Neural cell (in vitro differentiated cells): ENCODE measurements around the gene LPCAT3. TPM values are rescaled to one million over a fixed set of nuclear protein-coding genes. Genes with fewer than 3 reads are reported as not detected.

Experiments used
- H2AFZ ChIP-seq: fragments of 200-600, 300-800 bp; sonication (generic), shearing (Covaris generic); 2 replicates; pipeline ENCODE4 v1.6.0; 2014; ENCODE audit warnings: low read depth, mild to moderate bottlenecking, antibody characterized with exemption, low read length, moderate library complexity
- H3F3A ChIP-seq: fragments of 200-600 bp; shearing (Covaris generic); 2 replicates; pipeline ENCODE4 v1.6.1; 2016; ENCODE audit warnings: mild to moderate bottlenecking, moderate library complexity, mixed read lengths, antibody characterized with exemption, low read length; ENCODE audit not compliant: insufficient read depth, poor library complexity, severe bottlenecking
- H3K27ac ChIP-seq: fragments of 200-600, 300-800 bp; sonication (generic), shearing (Covaris generic); 2 replicates; pipeline ENCODE4 v1.5.1; 2014; ENCODE audit warnings: mild to moderate bottlenecking, low read length, moderate library complexity
- H3K27me3 ChIP-seq: fragments of 300-800, 200-600 bp; sonication (generic), shearing (Covaris generic); 2 replicates; pipeline ENCODE4 v1.6.0; 2014; ENCODE audit warnings: mild to moderate bottlenecking, low read depth, low read length, moderate library complexity; ENCODE audit not compliant: insufficient read depth
- H3K36me3 ChIP-seq: fragments of 300-800, 200-600 bp; sonication (generic), shearing (Covaris generic); 2 replicates; pipeline ENCODE4 v1.5.1; 2014; ENCODE audit warnings: mild to moderate bottlenecking, antibody characterized with exemption, low read length, moderate library complexity; ENCODE audit not compliant: insufficient read depth
- H3K4me2 ChIP-seq: fragments of 300-800, 200-600 bp; sonication (generic), shearing (Covaris generic); 2 replicates; pipeline ENCODE4 v1.6.0; 2014; ENCODE audit warnings: mild to moderate bottlenecking, low read length
- H3K4me3 ChIP-seq: fragments of 300-800, 200-600 bp; sonication (generic), shearing (Covaris generic); 2 replicates; pipeline ENCODE4 v1.5.1; 2014; ENCODE audit warnings: mild to moderate bottlenecking, low read length, moderate library complexity
- H3K79me2 ChIP-seq: fragments of 200-600 bp; shearing (Covaris generic); replicated peaks from 2 replicates; pipeline ENCODE4 v1.6.0; 2014; ENCODE audit warnings: mild to moderate bottlenecking, low read length, moderate library complexity; ENCODE audit not compliant: insufficient read depth
- H3K9ac ChIP-seq: fragments of 300-800, 200-600 bp; sonication (generic), shearing (Covaris generic); 2 replicates; pipeline ENCODE4 v1.6.1; 2016; ENCODE audit warnings: mild to moderate bottlenecking, low read length, mixed read lengths
- H3K9me2 ChIP-seq: fragments of 200-600 bp; shearing (Covaris generic); 2 replicates; pipeline ENCODE4 v1.6.1; 2016; ENCODE audit warnings: mild to moderate bottlenecking, low read length, mixed read lengths; ENCODE audit not compliant: insufficient read depth
- H3K9me3 ChIP-seq: fragments of 200-600, 300-800 bp; sonication (generic), shearing (Covaris generic); 2 replicates; pipeline ENCODE4 v1.6.1; 2016; ENCODE audit warnings: mild to moderate bottlenecking, mixed run types, low read length, moderate library complexity, mixed read lengths
- H4K20me1 ChIP-seq: fragments of 200-600 bp; shearing (Covaris generic); 2 replicates; pipeline ENCODE4 v1.6.1; 2016; ENCODE audit warnings: mild to moderate bottlenecking, mixed run types; ENCODE audit not compliant: insufficient read depth
- EP300 ChIP-seq: fragments of 450-650 bp; conservative IDR thresholded peaks from 2 replicates; pipeline ENCODE4 v1.6.1; 2014; ENCODE audit warnings: antibody characterized with exemption, mild to moderate bottlenecking, moderate library complexity; ENCODE audit not compliant: poor library complexity, severe bottlenecking
- EZH2 ChIP-seq: fragments of 200-600, 300-800 bp; shearing (Covaris generic), sonication (generic); IDR thresholded peaks from 2 replicates; pipeline ENCODE4 v1.6.1; 2014; ENCODE audit warnings: antibody characterized with exemption, low read length, borderline replicate concordance, mild to moderate bottlenecking; ENCODE audit not compliant: insufficient read depth, poor library complexity, severe bottlenecking
- MXI1 ChIP-seq: fragments of 450-650 bp; conservative IDR thresholded peaks from 2 replicates; pipeline ENCODE4 v1.6.1; 2014; ENCODE audit warnings: antibody characterized with exemption, mild to moderate bottlenecking; ENCODE audit not compliant: poor library complexity, severe bottlenecking
- POLR2AphosphoS5 ChIP-seq: IDR thresholded peaks from 2 replicates; pipeline ENCODE4 v1.6.1; 2012
- RAD21 ChIP-seq: fragments of 450-650 bp; conservative IDR thresholded peaks from 2 replicates; pipeline ENCODE4 v1.6.1; 2014; ENCODE audit warnings: antibody characterized with exemption, mild to moderate bottlenecking, moderate library complexity
- SMC3 ChIP-seq: fragments of 450-650 bp; conservative IDR thresholded peaks from 2 replicates; pipeline ENCODE4 v1.6.1; 2014; ENCODE audit warnings: antibody characterized with exemption, mild to moderate bottlenecking, moderate library complexity; ENCODE audit not compliant: poor library complexity
- TAF1 ChIP-seq: IDR thresholded peaks from 2 replicates; pipeline ENCODE4 v1.6.1; 2012; ENCODE audit warnings: low read depth
- polyA plus RNA-seq: library from polyadenylated mRNA; depleted of rRNA; stranded (reverse); fragments of >200 nt; gene quantifications from 2 replicates; pipeline ENCODE4 v1.2.3, GENCODE V29; 2014
- TF ChIP-seq, protein P1 (sequence below): fragments of 450-650 bp; IDR thresholded peaks from 2 replicates; pipeline ENCODE4 v1.5.1; 2014; ENCODE audit warnings: antibody characterized with exemption, mild to moderate bottlenecking, moderate library complexity; ENCODE audit not compliant: poor library complexity, severe bottlenecking
- TF ChIP-seq, protein P2 (sequence below): IDR thresholded peaks from 2 replicates; pipeline ENCODE4 v1.6.1; 2012; ENCODE audit warnings: borderline replicate concordance

Gene LPCAT3
- polyA plus RNA-seq, 1 donor from 2014 or later = 14.4 TPM

DNA sequence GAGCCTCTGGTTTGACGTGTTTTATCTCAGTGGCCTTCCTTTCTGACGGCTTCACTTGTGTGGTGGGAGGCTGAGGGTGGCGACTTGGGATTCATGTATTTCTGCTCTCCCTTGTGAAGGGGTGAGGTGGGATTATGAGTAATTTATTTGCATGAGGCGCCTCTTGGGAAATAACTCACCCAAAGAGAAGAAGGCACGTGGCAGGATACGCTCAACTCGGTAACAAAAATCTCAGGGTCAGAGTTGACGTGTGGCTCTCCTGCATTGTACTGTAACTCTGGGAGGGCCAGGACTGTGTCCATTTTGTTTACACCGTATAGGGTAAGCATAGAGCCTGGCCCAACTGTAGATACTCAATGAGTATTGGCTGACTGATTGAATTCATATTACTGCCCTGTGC is 27.6 kb upstream of the LPCAT3 start:
- Histone ChIP-seq H3K9ac (no peak overlapping the region), H2AFZ (no peak overlapping the region), H3K4me2 (no peak overlapping the region), H3K9me2 (no peaks in the 10 kb centered on the region), H3K36me3 (no peaks in the 10 kb centered on the region), H4K20me1 (no peaks in the 10 kb centered on the region), H3F3A (no peaks in the 10 kb centered on the region), H3K27ac (no peak overlapping the region), H3K27me3 (no peaks in the 10 kb centered on the region), H3K79me2 (no peaks in the 10 kb centered on the region), H3K9me3 (no peaks in the 10 kb centered on the region), H3K4me3 (no peak overlapping the region)
- TF ChIP-seq SMC3 (no peak), POLR2AphosphoS5 (no peak), EP300 (no peak), EZH2 (no peak), RAD21 (no peak), TAF1 (no peak), MXI1 (no peak)
- TF ChIP-seq, protein P1, sequence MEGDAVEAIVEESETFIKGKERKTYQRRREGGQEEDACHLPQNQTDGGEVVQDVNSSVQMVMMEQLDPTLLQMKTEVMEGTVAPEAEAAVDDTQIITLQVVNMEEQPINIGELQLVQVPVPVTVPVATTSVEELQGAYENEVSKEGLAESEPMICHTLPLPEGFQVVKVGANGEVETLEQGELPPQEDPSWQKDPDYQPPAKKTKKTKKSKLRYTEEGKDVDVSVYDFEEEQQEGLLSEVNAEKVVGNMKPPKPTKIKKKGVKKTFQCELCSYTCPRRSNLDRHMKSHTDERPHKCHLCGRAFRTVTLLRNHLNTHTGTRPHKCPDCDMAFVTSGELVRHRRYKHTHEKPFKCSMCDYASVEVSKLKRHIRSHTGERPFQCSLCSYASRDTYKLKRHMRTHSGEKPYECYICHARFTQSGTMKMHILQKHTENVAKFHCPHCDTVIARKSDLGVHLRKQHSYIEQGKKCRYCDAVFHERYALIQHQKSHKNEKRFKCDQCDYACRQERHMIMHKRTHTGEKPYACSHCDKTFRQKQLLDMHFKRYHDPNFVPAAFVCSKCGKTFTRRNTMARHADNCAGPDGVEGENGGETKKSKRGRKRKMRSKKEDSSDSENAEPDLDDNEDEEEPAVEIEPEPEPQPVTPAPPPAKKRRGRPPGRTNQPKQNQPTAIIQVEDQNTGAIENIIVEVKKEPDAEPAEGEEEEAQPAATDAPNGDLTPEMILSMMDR = no peak
- TF ChIP-seq, protein P2, sequence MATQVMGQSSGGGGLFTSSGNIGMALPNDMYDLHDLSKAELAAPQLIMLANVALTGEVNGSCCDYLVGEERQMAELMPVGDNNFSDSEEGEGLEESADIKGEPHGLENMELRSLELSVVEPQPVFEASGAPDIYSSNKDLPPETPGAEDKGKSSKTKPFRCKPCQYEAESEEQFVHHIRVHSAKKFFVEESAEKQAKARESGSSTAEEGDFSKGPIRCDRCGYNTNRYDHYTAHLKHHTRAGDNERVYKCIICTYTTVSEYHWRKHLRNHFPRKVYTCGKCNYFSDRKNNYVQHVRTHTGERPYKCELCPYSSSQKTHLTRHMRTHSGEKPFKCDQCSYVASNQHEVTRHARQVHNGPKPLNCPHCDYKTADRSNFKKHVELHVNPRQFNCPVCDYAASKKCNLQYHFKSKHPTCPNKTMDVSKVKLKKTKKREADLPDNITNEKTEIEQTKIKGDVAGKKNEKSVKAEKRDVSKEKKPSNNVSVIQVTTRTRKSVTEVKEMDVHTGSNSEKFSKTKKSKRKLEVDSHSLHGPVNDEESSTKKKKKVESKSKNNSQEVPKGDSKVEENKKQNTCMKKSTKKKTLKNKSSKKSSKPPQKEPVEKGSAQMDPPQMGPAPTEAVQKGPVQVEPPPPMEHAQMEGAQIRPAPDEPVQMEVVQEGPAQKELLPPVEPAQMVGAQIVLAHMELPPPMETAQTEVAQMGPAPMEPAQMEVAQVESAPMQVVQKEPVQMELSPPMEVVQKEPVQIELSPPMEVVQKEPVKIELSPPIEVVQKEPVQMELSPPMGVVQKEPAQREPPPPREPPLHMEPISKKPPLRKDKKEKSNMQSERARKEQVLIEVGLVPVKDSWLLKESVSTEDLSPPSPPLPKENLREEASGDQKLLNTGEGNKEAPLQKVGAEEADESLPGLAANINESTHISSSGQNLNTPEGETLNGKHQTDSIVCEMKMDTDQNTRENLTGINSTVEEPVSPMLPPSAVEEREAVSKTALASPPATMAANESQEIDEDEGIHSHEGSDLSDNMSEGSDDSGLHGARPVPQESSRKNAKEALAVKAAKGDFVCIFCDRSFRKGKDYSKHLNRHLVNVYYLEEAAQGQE = no peak

DNA sequence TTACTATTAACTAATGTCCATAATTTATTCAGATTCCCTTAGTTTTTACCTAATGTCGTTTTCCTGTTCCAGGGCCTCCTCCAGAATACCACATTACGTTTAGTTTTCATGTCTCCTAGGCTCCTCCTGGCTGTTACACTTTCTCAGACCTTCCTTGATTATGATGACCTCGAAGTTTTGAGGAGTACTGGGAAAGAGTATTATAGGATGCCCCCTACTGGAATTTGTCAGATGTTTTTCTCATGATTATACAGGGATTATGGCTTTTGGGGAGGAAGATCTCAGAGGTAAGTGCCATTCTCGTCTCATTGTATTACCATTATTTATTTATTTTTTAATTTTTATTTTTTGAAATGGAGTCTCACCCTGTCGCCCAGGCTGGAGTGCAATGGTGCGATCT is 24.6 kb upstream of the LPCAT3 start:
- Histone ChIP-seq H3K4me3 (no peak overlapping the region), H4K20me1 (no peaks in the 10 kb centered on the region), H3K4me2 (no peak overlapping the region), H3K9ac (no peak overlapping the region), H3K36me3 (no peaks in the 10 kb centered on the region), H3K9me2 (no peaks in the 10 kb centered on the region), H3K9me3 (no peaks in the 10 kb centered on the region), H3K27ac (no peak overlapping the region), H3K79me2 (no peaks in the 10 kb centered on the region), H3F3A (no peaks in the 10 kb centered on the region), H3K27me3 (no peaks in the 10 kb centered on the region), H2AFZ (no peak overlapping the region)
- TF ChIP-seq POLR2AphosphoS5 (no peak), EP300 (no peak), EZH2 (no peak), RAD21 (no peak), MXI1 (no peak), SMC3 (no peak), TAF1 (no peak)
- TF ChIP-seq, protein P2 = no peak
- TF ChIP-seq, protein P1 = no peak
